ENCODE results near the gene MDM2.

DNA sequence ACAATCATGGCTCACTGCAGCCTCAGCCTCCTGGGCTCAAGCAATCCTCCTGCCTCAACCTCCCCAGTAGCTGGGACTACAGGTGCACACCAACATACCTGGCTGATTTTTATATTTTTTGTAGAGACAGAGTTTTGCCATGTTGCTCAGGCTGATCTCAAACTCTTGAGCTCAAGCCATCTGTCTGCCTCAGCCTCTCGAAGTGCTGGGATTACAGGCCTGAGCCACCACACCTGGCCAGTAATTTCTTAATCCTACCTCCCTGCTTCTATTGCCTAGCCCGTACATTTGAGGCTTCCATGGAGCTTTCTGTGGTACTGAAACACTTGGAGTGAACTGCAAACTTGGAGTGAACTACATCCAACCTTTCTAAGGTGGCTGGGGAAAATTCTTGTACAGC lies 41.3 kb upstream of the MDM2 start:
- no peak for TF ChIP-seq SIX5 (IDR thresholded peaks at IDR 0.05; ENCODE audit: low read depth, low read length)
- TF ChIP-seq TAF1 (IDR thresholded peaks at IDR 0.05; ENCODE audit: low read depth, low read length) = no peak
- no peak for TF ChIP-seq EZH2 (IDR thresholded peaks at IDR 0.05; ENCODE audit: low read depth, low read length, severe bottlenecking)
- no peak for TF ChIP-seq BCL11A (IDR thresholded peaks at IDR 0.05; ENCODE audit: low read depth in 2 of 2, low read length in 2 of 2)

Data from H1 (cell line).